GM10266 (cell line): ENCODE data around the gene C9orf50.

Experiments
- DNase-seq: peaks from one replicate; pipeline ENCODE4 v3.0.0; 2012; ENCODE audit errors: extremely low spot score
- TF ChIP-seq, protein P1 (sequence below): IDR thresholded peaks from 2 replicates; pipeline ENCODE4 v1.5.1; 2012; ENCODE audit warnings: mild to moderate bottlenecking, low read depth; ENCODE audit not compliant: control insufficient read depth, insufficient read depth; ENCODE audit errors: missing control alignments

Gene C9orf50, protein sequence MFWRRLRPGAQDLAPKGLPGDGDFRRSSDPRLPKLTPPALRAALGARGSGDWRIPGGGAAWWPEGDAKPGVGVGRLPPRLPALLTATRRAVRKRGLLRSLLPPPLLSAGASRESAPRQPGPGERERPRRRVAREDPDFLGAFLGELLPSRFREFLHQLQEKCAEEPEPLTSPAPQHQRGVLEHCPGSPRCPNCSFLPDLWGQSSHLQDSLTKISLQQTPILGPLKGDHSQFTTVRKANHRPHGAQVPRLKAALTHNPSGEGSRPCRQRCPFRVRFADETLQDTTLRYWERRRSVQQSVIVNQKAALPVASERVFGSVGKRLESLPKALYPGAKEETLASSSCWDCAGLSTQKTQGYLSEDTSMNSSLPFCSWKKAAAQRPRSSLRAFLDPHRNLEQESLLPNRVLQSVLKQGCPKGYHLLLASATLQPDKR

DNA sequence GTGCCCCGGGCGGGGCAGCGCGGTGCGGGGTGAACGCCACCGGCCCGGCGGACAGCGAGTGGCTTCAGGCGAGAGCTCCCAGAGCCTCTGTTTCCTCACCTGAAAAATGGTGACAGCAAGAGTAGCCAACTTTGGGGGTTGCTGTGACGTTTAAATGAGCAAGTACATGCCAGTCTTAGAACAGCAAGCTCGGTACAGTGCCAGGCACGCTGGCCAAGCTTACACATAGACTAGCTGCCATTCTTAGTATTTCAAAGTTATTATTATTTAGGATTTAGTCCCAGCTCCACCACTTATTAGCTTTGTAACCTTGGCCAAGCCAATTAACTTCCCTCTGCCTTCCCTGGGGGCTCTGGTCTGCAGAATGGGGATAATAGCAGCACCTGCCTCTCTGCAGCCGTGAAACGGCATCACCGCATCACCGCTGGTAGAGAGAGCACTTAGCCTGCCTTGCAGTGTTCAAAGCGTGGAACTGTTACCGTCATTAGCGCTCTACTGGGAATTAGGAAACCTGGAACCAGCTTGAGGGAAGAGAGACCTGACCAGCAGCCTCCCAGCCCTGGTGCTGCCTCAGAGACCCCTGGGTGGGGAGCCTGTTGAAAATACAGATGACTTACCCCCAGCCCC lies at the start of gene C9orf50:
Gene C9orf50 (minus strand): TSS at position 433 of the 627 bp plus-strand sequence. CDS start 527 bp downstream, outside the sequence.
- TF ChIP-seq, protein P1, sequence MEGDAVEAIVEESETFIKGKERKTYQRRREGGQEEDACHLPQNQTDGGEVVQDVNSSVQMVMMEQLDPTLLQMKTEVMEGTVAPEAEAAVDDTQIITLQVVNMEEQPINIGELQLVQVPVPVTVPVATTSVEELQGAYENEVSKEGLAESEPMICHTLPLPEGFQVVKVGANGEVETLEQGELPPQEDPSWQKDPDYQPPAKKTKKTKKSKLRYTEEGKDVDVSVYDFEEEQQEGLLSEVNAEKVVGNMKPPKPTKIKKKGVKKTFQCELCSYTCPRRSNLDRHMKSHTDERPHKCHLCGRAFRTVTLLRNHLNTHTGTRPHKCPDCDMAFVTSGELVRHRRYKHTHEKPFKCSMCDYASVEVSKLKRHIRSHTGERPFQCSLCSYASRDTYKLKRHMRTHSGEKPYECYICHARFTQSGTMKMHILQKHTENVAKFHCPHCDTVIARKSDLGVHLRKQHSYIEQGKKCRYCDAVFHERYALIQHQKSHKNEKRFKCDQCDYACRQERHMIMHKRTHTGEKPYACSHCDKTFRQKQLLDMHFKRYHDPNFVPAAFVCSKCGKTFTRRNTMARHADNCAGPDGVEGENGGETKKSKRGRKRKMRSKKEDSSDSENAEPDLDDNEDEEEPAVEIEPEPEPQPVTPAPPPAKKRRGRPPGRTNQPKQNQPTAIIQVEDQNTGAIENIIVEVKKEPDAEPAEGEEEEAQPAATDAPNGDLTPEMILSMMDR = no peak
- no peak for DNase-seq

DNA sequence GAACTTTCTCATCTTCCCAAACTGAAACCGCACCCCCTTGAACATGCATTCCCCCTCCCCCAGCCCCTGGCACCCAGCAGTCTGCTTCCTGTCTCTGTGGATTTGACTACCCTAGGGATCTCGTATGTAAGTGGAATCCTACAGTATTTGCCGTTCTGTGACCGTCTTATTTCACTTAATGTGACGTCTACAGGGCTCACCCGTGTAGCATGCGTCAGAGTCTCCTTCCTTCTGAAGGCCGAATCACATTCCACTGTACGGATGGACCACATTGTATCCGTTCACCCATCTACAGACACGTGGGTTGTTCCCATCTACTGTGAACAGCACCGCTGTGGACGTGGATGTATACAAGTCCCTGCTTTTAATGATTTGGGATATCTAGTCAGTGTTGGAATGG lies 49.0 kb upstream of the C9orf50 start:
- TF ChIP-seq, protein P1 = no peak
- DNase-seq = no peak

DNA sequence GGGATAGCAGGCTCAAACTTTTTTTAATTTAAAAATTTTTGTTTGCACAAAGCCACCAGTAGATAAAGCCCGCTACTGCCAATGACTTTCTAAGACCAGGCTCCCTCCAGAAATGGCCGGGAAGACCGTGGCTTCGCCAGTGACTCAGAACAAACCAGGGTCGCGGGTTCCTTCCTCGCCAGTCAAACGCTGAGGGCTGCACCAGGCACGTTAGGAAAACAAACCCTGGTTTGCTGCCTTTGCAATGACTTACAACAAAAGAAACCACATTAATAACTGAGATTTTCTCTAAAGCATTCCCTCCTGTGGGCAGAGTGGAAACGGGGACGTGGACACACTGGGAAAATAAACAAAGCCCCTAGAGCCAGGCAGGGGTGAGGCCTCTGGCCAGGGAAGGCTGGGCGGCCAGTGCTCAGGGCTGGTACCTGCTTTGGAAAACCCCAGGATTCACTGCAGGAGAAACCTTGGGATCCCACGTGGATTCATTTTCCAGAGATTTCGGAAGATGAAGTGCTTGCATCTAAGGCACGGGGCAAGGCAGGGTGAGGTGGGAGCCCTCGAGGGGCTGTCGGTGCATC lies 48.3 kb upstream of the C9orf50 start:
- TF ChIP-seq, protein P1 = no peak
- no peak for DNase-seq

DNA sequence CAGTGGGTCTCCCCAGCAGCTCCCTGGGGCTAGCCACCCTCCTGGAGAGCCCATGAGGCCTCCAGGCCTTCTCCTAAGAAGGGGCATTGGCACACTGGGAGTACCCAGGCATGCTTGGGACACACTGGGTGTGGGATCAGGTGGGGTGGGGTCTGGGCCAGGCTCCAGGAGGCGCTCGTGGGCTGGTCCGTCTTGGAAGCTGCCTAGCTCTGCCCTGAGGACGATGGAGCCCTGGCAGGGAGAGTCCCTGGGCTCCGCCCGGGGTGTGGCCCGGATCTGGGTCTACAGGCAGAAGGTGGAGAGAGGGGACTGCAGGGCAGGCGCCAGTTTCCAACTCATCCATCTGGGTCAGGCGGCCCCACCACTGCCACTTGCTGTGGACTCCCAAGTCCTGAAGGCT lies 46.9 kb upstream of the C9orf50 start:
- TF ChIP-seq, protein P1 = no peak

DNA sequence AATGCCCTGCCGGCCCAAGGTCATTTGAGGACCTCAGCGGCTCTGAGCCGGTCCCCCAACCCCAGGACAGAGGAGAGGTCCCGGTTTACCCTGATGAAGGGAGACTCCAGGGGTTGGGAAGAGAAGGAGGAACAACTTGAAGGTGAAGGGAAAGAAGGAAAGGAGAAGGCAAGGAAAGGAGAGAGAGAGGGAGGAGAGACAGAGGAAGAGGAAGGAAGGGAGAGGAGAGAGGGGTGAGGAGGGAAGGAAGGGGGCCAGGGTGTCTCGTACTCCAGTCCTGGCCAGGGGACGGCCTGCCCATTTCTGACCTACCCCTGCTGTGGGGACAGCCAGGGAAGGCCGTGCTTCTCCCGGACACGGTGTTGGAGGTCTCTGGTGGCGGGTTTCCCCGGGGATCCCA lies 46.5 kb upstream of the C9orf50 start:
- TF ChIP-seq, protein P1 = no peak
- DNase-seq = no peak

More for the DNA sequence above, 46.9 kb upstream of the C9orf50 start:
- DNase-seq = no peak

DNA sequence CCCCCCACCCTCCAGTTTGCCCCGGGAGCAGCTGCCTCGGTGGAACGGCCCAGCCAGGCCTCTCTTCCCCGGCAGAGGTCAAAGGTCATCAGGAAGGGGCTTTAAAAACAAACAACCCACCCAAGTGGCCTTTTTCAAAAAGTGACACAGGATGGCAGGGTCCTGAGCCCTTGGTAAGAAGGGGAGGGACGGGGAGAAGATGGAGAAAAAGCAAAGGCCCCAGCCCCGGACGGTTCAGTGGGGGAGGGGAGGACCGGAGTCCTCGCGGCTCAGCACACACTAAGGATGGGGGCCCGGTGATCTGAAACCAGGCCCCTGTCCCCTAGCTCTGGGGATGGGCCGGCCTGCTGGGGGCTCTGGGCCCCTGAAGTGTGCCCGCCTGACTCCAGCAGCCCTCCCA lies 45.7 kb upstream of the C9orf50 start:
- TF ChIP-seq, protein P1 = no peak
- no peak for DNase-seq
